H7 (cell line): Measurements from ENCODE around the gene PROSER3. TPM values are rescaled to one million over a fixed set of nuclear protein-coding genes. Genes with fewer than 3 reads are reported as not detected.

Experiments used
- DNase-seq: peaks from one replicate; pipeline ENCODE4 v3.0.0; 2012
- H3K27me3 ChIP-seq: 2 replicates; pipeline ENCODE4 v1.6.0; 2011; ENCODE audit warnings: mild to moderate bottlenecking, low read length; ENCODE audit not compliant: control insufficient read depth, insufficient read depth
- H3K36me3 ChIP-seq: replicated peaks from 2 replicates; pipeline ENCODE4 v1.5.1; 2011; ENCODE audit warnings: low read length; ENCODE audit not compliant: control insufficient read depth, insufficient read depth
- H3K4me3 ChIP-seq: 2 replicates; pipeline ENCODE4 v1.5.1; 2011; ENCODE audit warnings: low read depth, mild to moderate bottlenecking, control low read depth, low read length, moderate library complexity; ENCODE audit not compliant: insufficient read depth
- total RNA-seq: library from RNA; depleted of rRNA; stranded (reverse); fragments of >200 nt; shearing (Covaris generic); gene quantifications from 2 replicates; pipeline ENCODE4 v1.2.3, GENCODE V29; 2014; rRNA removed

PROSER3 gene
- total RNA-seq, 1 experiment from 2014 or later: 6.8 TPM

- Histone ChIP-seq H3K36me3 (no peaks in the 10 kb centered on the region), H3K27me3 (no peaks in the 10 kb centered on the region; the same call in 1 of the 2 replicates), H3K4me3 (no peak within 1 kb of the TSS)
- no peak for DNase-seq
Observed at GRCh38 chr19:35812220-35813042, 54.5 kb downstream of the PROSER3 start, which contains the start of gene PRODH2. PRODH2 (minus strand) TSS chr19:35812845; CDS start chr19:35812805, 40 bp downstream.

- no peak overlapping the region for H3K4me3 ChIP-seq
- no peaks in the 10 kb centered on the region for H3K36me3 ChIP-seq
- H3K27me3 ChIP-seq: no peaks in the 10 kb centered on the region; the same call in 1 of the 2 replicates
- DNase-seq: no peak
Observed at GRCh38 chr19:35813043-35813890, 55.3 kb downstream of the PROSER3 start.

GRCh38 chr19:35816262-35816661 is 58.3 kb downstream of the PROSER3 start:
- H3K4me3 ChIP-seq: no peak overlapping the region
- H3K36me3 ChIP-seq: no peaks in the 10 kb centered on the region
- no peaks in the 10 kb centered on the region; the same call in 1 of the 2 replicates for H3K27me3 ChIP-seq
- DNase-seq: peak; percentile 52

GRCh38 chr19:35816846-35817245 is 58.9 kb downstream of the PROSER3 start:
- no peak for DNase-seq
- no peaks in the 10 kb centered on the region; the same call in 1 of the 2 replicates for H3K27me3 ChIP-seq
- no peak overlapping the region for H3K4me3 ChIP-seq
- H3K36me3 ChIP-seq: no peaks in the 10 kb centered on the region

- H3K36me3 ChIP-seq: no peaks in the 10 kb centered on the region
- H3K4me3 ChIP-seq: no peak overlapping the region
- DNase-seq: no peak
- H3K27me3 ChIP-seq: no peaks in the 10 kb centered on the region
Observed at GRCh38 chr19:35818445-35818844, 60.5 kb downstream of the PROSER3 start.

Other genes with a start within 250 kb of the PROSER3 start
- gene DMKN, start 244.5 kb upstream of the PROSER3 start, total RNA-seq: 179 and 182 TPM in 2 replicates
- gene SBSN, start 229.9 kb upstream of the PROSER3 start, total RNA-seq: not detected in 2 replicates
- 0.07 TPM in 1 of 2 replicates, not detected in the other for gene GAPDHS, start 224.7 kb upstream of the PROSER3 start, total RNA-seq
- gene TMEM147, start 212.6 kb upstream of the PROSER3 start, total RNA-seq: 208 and 225 TPM in 2 replicates
- gene ATP4A, start 194.5 kb upstream of the PROSER3 start, total RNA-seq: 0.21 TPM in 1 of 2 replicates, not detected in the other
- not detected in 2 replicates for gene PMIS2, start 172.0 kb upstream of the PROSER3 start, total RNA-seq
- gene HAUS5, start 145.4 kb upstream of the PROSER3 start, total RNA-seq: 25.6 and 27.4 TPM in 2 replicates
- gene RBM42, start 129.1 kb upstream of the PROSER3 start, total RNA-seq: 75.0 and 81.4 TPM in 2 replicates
- gene ETV2, start 116.4 kb upstream of the PROSER3 start, total RNA-seq: 0.35 and 0.81 TPM in 2 replicates
- 500 and 605 TPM in 2 replicates for gene COX6B1, start 109.9 kb upstream of the PROSER3 start, total RNA-seq
- gene UPK1A, start 91.7 kb upstream of the PROSER3 start, total RNA-seq: 0.14 and 0.74 TPM in 2 replicates
- gene ZBTB32, start 53.6 kb upstream of the PROSER3 start, total RNA-seq: not detected in 2 replicates
- gene KMT2B, start 40.2 kb upstream of the PROSER3 start, total RNA-seq: 12.9 and 16.3 TPM in 2 replicates
- 11.5 and 15.2 TPM in 2 replicates for gene IGFLR1, start 15.7 kb upstream of the PROSER3 start, total RNA-seq
- 11.6 and 13.4 TPM in 2 replicates for gene U2AF1L4, start 12.8 kb upstream of the PROSER3 start, total RNA-seq
- 53.2 and 58.6 TPM in 2 replicates for gene PSENEN, start 12.5 kb upstream of the PROSER3 start, total RNA-seq
- gene LIN37, start 9.6 kb upstream of the PROSER3 start, total RNA-seq: 5.0 and 17.2 TPM in 2 replicates
- gene HSPB6, start 1.1 kb upstream of the PROSER3 start, total RNA-seq: 0.48 and 1.4 TPM in 2 replicates
- 3.7 and 6.4 TPM in 2 replicates for gene ARHGAP33, start 17.4 kb downstream of the PROSER3 start, total RNA-seq
- gene PRODH2, start 54.7 kb downstream of the PROSER3 start, total RNA-seq: not detected in 2 replicates
- gene NPHS1, start 94.3 kb downstream of the PROSER3 start, total RNA-seq: not detected in 2 replicates
- 0.55 and 0.92 TPM in 2 replicates for gene KIRREL2, start 98.7 kb downstream of the PROSER3 start, total RNA-seq
- 18.3 and 19.3 TPM in 2 replicates for gene APLP1, start 110.4 kb downstream of the PROSER3 start, total RNA-seq
- 6.8 and 7.5 TPM in 2 replicates for gene NFKBID, start 142.4 kb downstream of the PROSER3 start, total RNA-seq
- gene HCST, start 144.4 kb downstream of the PROSER3 start, total RNA-seq: 2.4 and 2.8 TPM in 2 replicates
- gene TYROBP, start 150.1 kb downstream of the PROSER3 start, total RNA-seq: not detected in 2 replicates
- 9.9 and 13.4 TPM in 2 replicates for gene LRFN3, start 178.2 kb downstream of the PROSER3 start, total RNA-seq
- 32.9 and 41.9 TPM in 2 replicates for gene SDHAF1, start 237.0 kb downstream of the PROSER3 start, total RNA-seq